Esophagus muscularis mucosa (tissue), 4 donors: Measurements from ENCODE around the gene EZR. TPM values are rescaled to one million over a fixed set of nuclear protein-coding genes. Genes with fewer than 3 reads are reported as not detected.
A peak's percentile ranks its signal among the peaks of the same experiment; 100 is the strongest.

Source experiments
- DNase-seq: peaks from one replicate; pipeline ENCODE4 v3.0.0-alpha.2; 2017; ENCODE audit errors: extremely low spot score
- H3K27ac ChIP-seq, 4 donors: fragments of 200-600 bp; sonication (generic); replicated peaks in 1 of 4; 1 replicate in 3 of 4; 2 replicates in 1 of 4; pipeline ENCODE4 v1.5.1; 2016 to 2019; ENCODE audit warnings: mild to moderate bottlenecking in 1 of 4
- H3K27me3 ChIP-seq, 4 donors: fragments of 200-600 bp; sonication (generic); one replicate each; pipeline versions ENCODE4 v1.5.1 to v1.6.0; 2016 to 2019
- H3K36me3 ChIP-seq, 4 donors: fragments of 200-600 bp; sonication (generic); one replicate each; pipeline ENCODE4 v1.5.1; 2016 to 2019
- H3K4me1 ChIP-seq, 4 donors: fragments of 200-600 bp; sonication (generic); one replicate each; pipeline ENCODE4 v1.5.1; 2016 to 2019
- H3K4me3 ChIP-seq, 4 donors: fragments of 200-600 bp; sonication (generic); 1 replicate in 2 of 4; 2 replicates in 2 of 4; pipeline ENCODE4 v1.5.1; 2016 to 2019; ENCODE audit warnings: mild to moderate bottlenecking in 4 of 4, moderate library complexity in 1 of 4
- H3K9me3 ChIP-seq, 4 donors: fragments of 200-600 bp; sonication (generic); 1 replicate in 3 of 4; 2 replicates in 1 of 4; pipeline ENCODE4 v1.5.1; 2016 to 2019
- CTCF ChIP-seq, 3 experiments: fragments of 200-600 bp in 2 of 3; fragments of 450-650 bp in 1 of 3; sonication (generic) in 2 of 3; IDR thresholded peaks; one replicate each; pipeline ENCODE4 v1.5.1; 2017 to 2019; ENCODE audit warnings: antibody characterized with exemption in 3 of 3, mild to moderate bottlenecking in 2 of 3, moderate library complexity in 1 of 3
- EP300 ChIP-seq: sonication (generic); formaldehyde crosslinking; IDR thresholded peaks from one replicate; pipeline ENCODE4 v1.6.1; 2017; ENCODE audit warnings: antibody characterized with exemption
- POLR2A ChIP-seq: fragments of 450-650 bp; IDR thresholded peaks from one replicate; pipeline ENCODE4 v1.6.1; 2017; ENCODE audit warnings: antibody characterized with exemption, moderate library complexity, mild to moderate bottlenecking, low read depth
- POLR2AphosphoS5 ChIP-seq, 2 donors: sonication (generic); formaldehyde crosslinking; IDR thresholded peaks; one replicate each; pipeline ENCODE4 v1.6.1; 2017; ENCODE audit warnings: antibody characterized with exemption in 2 of 2
- WGBS: methylation state at CpG from one replicate; pipeline ENCODE4 v1.1.5; 2018; 5-methylcytosine and 5-hydroxymethylcytosine counted together
- intact Hi-C: fragments of 100-400 bp; cut with DNase I; formaldehyde crosslinking; loops from one replicate; pipeline ENCODE4 v1.15.1; 2023
- total RNA-seq, 4 donors: library from RNA; depleted of rRNA; stranded (reverse); fragments of >200 nt; gene quantifications; one replicate each; pipeline versions ENCODE4 v1.1.0 to v1.2.1, GENCODE V29; 2016

The EZR gene
- total RNA-seq, 4 donors from 2014 or later: 205 to 226 (median 212) TPM

GRCh38 chr6:158804207-158804606 is 15.0 kb downstream of the EZR start:
- Histone ChIP-seq H3K4me1 (peaks cover 39 to 77% (median 68%) of the 10 kb centered on the region in 4 donors), H3K27ac (peak overlapping the region in 1 of 4 donors; percentile 22), H3K27me3 (no peaks in the 10 kb centered on the region), H3K9me3 (no peaks in the 10 kb centered on the region), H3K4me3 (no peak overlapping the region), H3K36me3 (peaks cover 0 to 17% (median 5%) of the 10 kb centered on the region in 4 donors)
- intact Hi-C loops: no loop called here
- no peak for DNase-seq
- TF ChIP-seq POLR2AphosphoS5 (IDR thresholded peaks at IDR 0.05) (no peak), EP300 (no peak), CTCF (IDR thresholded peaks at IDR 0.05) (no peak), POLR2A (no peak)

- Histone ChIP-seq H3K27ac (peak overlapping the region in 1 of 4 donors; percentile 22), H3K4me1 (peaks cover 39 to 77% (median 68%) of the 10 kb centered on the region in 4 donors), H3K4me3 (no peak overlapping the region), H3K27me3 (no peaks in the 10 kb centered on the region), H3K36me3 (peaks cover 0 to 16% (median 5%) of the 10 kb centered on the region in 4 donors), H3K9me3 (no peaks in the 10 kb centered on the region)
- TF ChIP-seq POLR2AphosphoS5 (IDR thresholded peaks at IDR 0.05) (no peak), CTCF (IDR thresholded peaks at IDR 0.05) (no peak), POLR2A (no peak), EP300 (no peak)
- 61% methylated on average over 5 of the region's 5 CpGs for WGBS
- intact Hi-C loops: no loop called here
- no peak for DNase-seq
These were observed 15.4 kb downstream of the EZR start for GRCh38 chr6:158803733-158804143.

DNA sequence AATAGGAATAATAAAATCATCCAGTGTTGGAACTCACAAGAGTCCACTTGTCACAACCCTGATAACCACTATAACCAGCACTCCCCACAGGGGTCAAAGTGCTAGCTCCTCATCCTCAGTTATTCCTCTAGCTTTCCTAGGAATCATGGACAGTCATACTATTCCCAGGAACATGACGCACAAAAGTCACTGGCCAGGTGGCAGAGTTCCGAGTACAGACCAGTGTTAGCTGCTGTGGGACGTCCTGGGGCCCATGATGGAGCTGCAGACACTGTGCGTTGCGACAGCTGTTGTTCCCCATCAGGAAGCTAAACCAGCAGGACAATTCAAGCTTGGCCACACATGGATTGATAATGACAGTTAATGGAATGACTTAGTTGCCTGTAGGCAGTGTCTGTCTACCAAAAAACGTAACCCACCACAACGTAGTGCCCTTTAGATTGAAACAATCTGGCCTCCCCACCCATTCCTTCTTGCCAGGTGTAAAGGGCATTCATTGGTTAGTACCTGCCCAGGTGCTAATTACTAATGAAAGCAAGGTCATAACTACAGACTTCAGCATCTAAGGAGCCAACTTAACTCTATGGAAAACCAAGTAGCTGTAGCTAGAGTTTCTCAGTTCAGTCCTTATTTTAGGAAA is 17.4 kb downstream of the EZR start:
- no peak for TF ChIP-seq POLR2AphosphoS5 (IDR thresholded peaks at IDR 0.05)
- TF ChIP-seq EP300: no peak
- no peak for TF ChIP-seq CTCF (IDR thresholded peaks at IDR 0.05)
- no peak for TF ChIP-seq POLR2A
- Histone ChIP-seq H3K9me3 (no peaks in the 10 kb centered on the region), H3K27me3 (no peaks in the 10 kb centered on the region), H3K4me3 (no peak overlapping the region), H3K27ac (no peak overlapping the region), H3K36me3 (no peaks in the 10 kb centered on the region), H3K4me1 (peaks cover 48 to 81% (median 72%) of the 10 kb centered on the region in 4 donors)
- DNase-seq: no peak
- intact Hi-C loops: no loop called here
- WGBS: 95% methylated on average over 6 of the region's 7 CpGs

GRCh38 chr6:158799051-158799792 is 19.9 kb downstream of the EZR start:
- Histone ChIP-seq H3K27me3 (no peaks in the 10 kb centered on the region), H3K4me3 (no peak overlapping the region), H3K4me1 (peaks cover 47 to 88% (median 66%) of the 10 kb centered on the region in 4 donors), H3K36me3 (no peaks in the 10 kb centered on the region), H3K27ac (peak overlapping the region; percentile 31 to 47 (median 40)), H3K9me3 (no peaks in the 10 kb centered on the region)
- no peak for DNase-seq
- intact Hi-C loops: no loop called here
- 33% methylated on average over 11 of the region's 11 CpGs for WGBS
- TF ChIP-seq POLR2AphosphoS5 (IDR thresholded peaks at IDR 0.05) (no peak), EP300 (no peak), POLR2A (no peak), CTCF (IDR thresholded peaks at IDR 0.05) (no peak)
